ENCODE measurements around the gene PMPCA. TPM values are rescaled to one million over a fixed set of nuclear protein-coding genes. Genes with fewer than 3 reads are reported as not detected.

Gene PMPCA
- total and polyA plus RNA-seq, 2 of the 13 experiments (the other 11 are each of a cell fraction or from before 2014, with no cell fraction given) = 70.2 to 88.4 TPM

GRCh38 chr9:136370687-136371532 is 39.5 kb upstream of the PMPCA start:
- CTCF ChIA-PET (ENCODE audit: low intra/inter-chr PET ratio, low total read pairs) = interaction anchor here (3.1 kb wide), 1 partner anchor 31 kb away, joined by 18 read pairs; no protein-coding TSS in a partner anchor

GRCh38 chr9:136371533-136371880 is 39.0 kb upstream of the PMPCA start:
- in situ Hi-C loops (cut with HindIII; ENCODE audit: extremely low pct_ligation_motif_present, low pct_unique_long_range_greater_than_20kb) = no loop called here
- Histone ChIP-seq H3K27me3 (ENCODE audit: control insufficient read depth in 1 of 2, insufficient read depth in 2 of 2, low read length in 2 of 2) (no peaks in the 10 kb centered on the region; a peak in 1 of 5 replicates), H3K27ac (ENCODE audit: extremely low read length, insufficient read depth, low read length) (no peak overlapping the region), H3K9me3 (ENCODE audit: low read length) (no peaks in the 10 kb centered on the region), H3K79me2 (ENCODE audit: insufficient read depth, low read length) (no peaks in the 10 kb centered on the region), H3K4me2 (ENCODE audit: low read depth, low read length) (no peak overlapping the region), H3K4me3 (replicated peaks in 1 of 3; ENCODE audit: insufficient read depth in 1 of 3, low read depth in 2 of 3, low read length in 3 of 3) (no peak overlapping the region), H3K9ac (ENCODE audit: insufficient read depth, low read depth, low read length) (no peak overlapping the region), H2AFZ (ENCODE audit: low read length) (no peak overlapping the region), H4K20me1 (ENCODE audit: insufficient read depth, low read length) (no peaks in the 10 kb centered on the region), H3K4me1 (ENCODE audit: insufficient read depth, low read length) (peaks cover 20% of the 10 kb centered on the region), H3K36me3 (replicated peaks in 1 of 2; ENCODE audit: control insufficient read depth in 1 of 2, insufficient read depth in 2 of 2, low read length in 2 of 2) (peaks cover 0 to 2% of the 10 kb centered on the region in 2 experiments; a peak in 1 of 5 replicates)
- ChIA-PET CTCF (ENCODE audit: low intra/inter-chr PET ratio, low total read pairs) (interaction anchor here (3.1 kb wide), 1 partner anchor 32 kb away, joined by 18 read pairs; no protein-coding TSS in a partner anchor), POLR2A (interaction anchor here (4.0 kb wide), 1 partner anchor 8 kb away, joined by 38 read pairs; the partner anchor contains the start of gene DNLZ)
- 100% methylated on average over 4 of the region's 13 CpGs for WGBS (ENCODE audit: low lambda C conversion rate)
- FAIRE-seq (no peak), ATAC-seq (no peak), DNase-seq (ENCODE audit: low spot score) (no peak)
- no TSS peak for BruUV-seq (replicated peaks)
- intact Hi-C loops (cut with micrococcal nuclease; ENCODE audit: unreplicated experiment) = loop anchor here (5.0 kb wide), 1 partner anchor 34 kb away; no protein-coding TSS in a partner anchor
- TF ChIP-seq E2F1 (CRISPR knock-in tag; IDR thresholded peaks at IDR 0.05) = no peak
- TF ChIP-seq ZFP36L2 (CRISPR knock-in tag; IDR thresholded peaks at IDR 0.05) = no peak
- no peak for TF ChIP-seq ZMYM3 (CRISPR knock-in tag; IDR thresholded peaks at IDR 0.05)
- TF ChIP-seq RNF2 (conservative IDR thresholded peaks at IDR 0.05; ENCODE audit: low read depth) = no peak
- TF ChIP-seq MLX (CRISPR knock-in tag; IDR thresholded peaks at IDR 0.05) = no peak
- TF ChIP-seq SIX4 (CRISPR knock-in tag; IDR thresholded peaks at IDR 0.05) = no peak
- no peak for TF ChIP-seq ZNF670 (CRISPR knock-in tag; IDR thresholded peaks at IDR 0.05; ENCODE audit: borderline replicate concordance)
- TF ChIP-seq FOXC1 (CRISPR knock-in tag; IDR thresholded peaks at IDR 0.05; ENCODE audit: borderline replicate concordance) = no peak
- no peak for TF ChIP-seq SKI (IDR thresholded peaks at IDR 0.05; ENCODE audit: partially characterized antibody)
- no peak for TF ChIP-seq UBTF (CRISPR knock-in tag; IDR thresholded peaks at IDR 0.05)
- no peak for TF ChIP-seq ZNF615 (CRISPR knock-in tag; IDR thresholded peaks at IDR 0.05; ENCODE audit: borderline replicate concordance)

More at GRCh38 chr9:136370687-136371532, 39.5 kb upstream of the PMPCA start:
- H3K9me3 ChIP-seq (ENCODE audit: low read length) = no peaks in the 10 kb centered on the region
- H3K4me2 ChIP-seq (ENCODE audit: low read depth, low read length) = no peak overlapping the region
- H3K27ac ChIP-seq (ENCODE audit: extremely low read length, insufficient read depth, low read length) = no peak overlapping the region
- peaks cover 26% of the 10 kb centered on the region for H3K4me1 ChIP-seq (ENCODE audit: insufficient read depth, low read length)
- ATAC-seq = no peak
- 97% methylated on average over 6 of the region's 54 CpGs for WGBS (ENCODE audit: low lambda C conversion rate)
- no peak for TF ChIP-seq ZNF619 (CRISPR knock-in tag; IDR thresholded peaks at IDR 0.05)
- no peak overlapping the region for H3K9ac ChIP-seq (ENCODE audit: insufficient read depth, low read depth, low read length)
- no TSS peak for BruUV-seq (replicated peaks)
- H3K27me3 ChIP-seq (ENCODE audit: control insufficient read depth in 1 of 2, insufficient read depth in 2 of 2, low read length in 2 of 2) = no peaks in the 10 kb centered on the region; a peak in 1 of 5 replicates
- H3K36me3 ChIP-seq (replicated peaks in 1 of 2; ENCODE audit: control insufficient read depth in 1 of 2, insufficient read depth in 2 of 2, low read length in 2 of 2) = peaks cover 0 to 2% of the 10 kb centered on the region in 2 experiments; a peak in 1 of 5 replicates
- FAIRE-seq = no peak
- no peak for DNase-seq (ENCODE audit: low spot score)
- H3K4me3 ChIP-seq (replicated peaks in 1 of 3; ENCODE audit: insufficient read depth in 1 of 3, low read depth in 2 of 3, low read length in 3 of 3) = no peak overlapping the region
- H3K79me2 ChIP-seq (ENCODE audit: insufficient read depth, low read length) = no peaks in the 10 kb centered on the region
- intact Hi-C loops (cut with micrococcal nuclease; ENCODE audit: unreplicated experiment) = loop anchor here (5.0 kb wide), 1 partner anchor 34 kb away; no protein-coding TSS in a partner anchor
- no peaks in the 10 kb centered on the region for H4K20me1 ChIP-seq (ENCODE audit: insufficient read depth, low read length)
- H2AFZ ChIP-seq (ENCODE audit: low read length) = no peak overlapping the region
- POLR2A ChIA-PET = interaction anchor here (4.0 kb wide), 1 partner anchor 8 kb away, joined by 38 read pairs; the partner anchor contains the start of gene DNLZ
- in situ Hi-C loops (cut with HindIII; ENCODE audit: extremely low pct_ligation_motif_present, low pct_unique_long_range_greater_than_20kb) = no loop called here

All from HepG2 (cell line).